GM23338 (cell line): Measurements from ENCODE around the gene HELB. TPM values are rescaled to one million over a fixed set of nuclear protein-coding genes. Genes with fewer than 3 reads are reported as not detected.

Experiments used
- ATAC-seq: fragments of 200-7000 bp; cut with Tn5 transposase; 3 replicates; pipeline ENCODE4 v1.9.1; 2020
- DNase-seq: peaks from one replicate; pipeline ENCODE4 v3.0.0-alpha.2; 2015; ENCODE audit warnings: low spot score
- H2AFZ ChIP-seq: fragments of 200-600 bp; sonication (generic); 2 replicates; pipeline ENCODE4 v1.8.0; 2016; ENCODE audit warnings: antibody characterized with exemption, mild to moderate bottlenecking, moderate library complexity
- H3F3A ChIP-seq: fragments of 200-600 bp; sonication (generic); replicated peaks from 2 replicates; pipeline ENCODE4 v1.8.0; 2017; ENCODE audit warnings: antibody characterized with exemption, mixed run types, low read depth
- H3K27ac ChIP-seq: fragments of 200-600 bp; sonication (generic); 2 replicates; pipeline ENCODE4 v1.6.1; 2016; ENCODE audit warnings: low read depth
- H3K27me3 ChIP-seq: fragments of 200-600 bp; sonication (generic); 2 replicates; pipeline ENCODE4 v1.8.0; 2016; ENCODE audit warnings: mild to moderate bottlenecking, mixed run types, moderate library complexity; ENCODE audit not compliant: insufficient read depth
- H3K36me3 ChIP-seq: fragments of 200-600 bp; sonication (generic); 2 replicates; pipeline ENCODE4 v1.8.0; 2016; ENCODE audit warnings: mild to moderate bottlenecking; ENCODE audit not compliant: insufficient read depth
- H3K4me1 ChIP-seq: fragments of 200-600 bp; sonication (generic); 2 replicates; pipeline ENCODE4 v1.8.0; 2016; ENCODE audit warnings: mild to moderate bottlenecking, moderate library complexity; ENCODE audit not compliant: insufficient read depth
- H3K4me2 ChIP-seq: fragments of 200-600 bp; sonication (generic); 2 replicates; pipeline ENCODE4 v1.7.1; 2017; ENCODE audit warnings: mixed run types
- H3K4me3 ChIP-seq: fragments of 200-600 bp; sonication (generic); 2 replicates; pipeline ENCODE4 v1.6.1; 2016; ENCODE audit warnings: mixed run types
- H3K79me2 ChIP-seq: fragments of 200-600 bp; sonication (generic); replicated peaks from 2 replicates; pipeline ENCODE4 v1.8.0; 2017; ENCODE audit warnings: mild to moderate bottlenecking; ENCODE audit not compliant: insufficient read depth
- H3K9me2 ChIP-seq: fragments of 200-600 bp; sonication (generic); 2 replicates; pipeline ENCODE4 v1.8.0; 2017; ENCODE audit not compliant: insufficient read depth
- H4K20me1 ChIP-seq: fragments of 200-600 bp; sonication (generic); replicated peaks from 2 replicates; pipeline ENCODE4 v1.8.0; 2017; ENCODE audit warnings: mild to moderate bottlenecking; ENCODE audit not compliant: insufficient read depth
- H3K27ac Mint-ChIP-seq: 2 replicates; pipeline ENCODE4 v1.8.0; 2020; ENCODE audit warnings: inconsistent platforms, mild to moderate bottlenecking, moderate library complexity, mixed read lengths
- H3K27me3 Mint-ChIP-seq: 3 replicates; pipeline ENCODE4 v1.8.0; 2022; ENCODE audit warnings: low read depth, mild to moderate bottlenecking, moderate library complexity, mixed read lengths, inconsistent platforms; ENCODE audit not compliant: insufficient read depth, poor library complexity
- H3K36me3 Mint-ChIP-seq: 3 replicates; pipeline ENCODE4 v1.8.0; 2021; ENCODE audit warnings: low read depth, mild to moderate bottlenecking, inconsistent platforms, moderate library complexity, mixed read lengths
- H3K4me1 Mint-ChIP-seq: 3 replicates; pipeline ENCODE4 v1.8.0; 2020; ENCODE audit warnings: mild to moderate bottlenecking, inconsistent platforms, mixed read lengths
- H3K4me3 Mint-ChIP-seq: 3 replicates; pipeline ENCODE4 v1.8.0; 2021; ENCODE audit warnings: moderate library complexity, mild to moderate bottlenecking, inconsistent platforms, mixed read lengths
- H3K9me3 Mint-ChIP-seq: 3 replicates; pipeline ENCODE4 v1.8.0; 2020; ENCODE audit warnings: moderate library complexity, mild to moderate bottlenecking, inconsistent platforms, mixed read lengths
- CREB1 ChIP-seq: fragments of 250-450 bp; sonication (Bioruptor Pico); IDR thresholded peaks from 2 replicates; pipeline ENCODE4 v1.5.0; 2020; ENCODE audit warnings: low read depth, mild to moderate bottlenecking, moderate library complexity
- CTCF ChIP-seq, 2 experiments: fragments of 200-600 bp in 1 of 2; sonication (generic) in 1 of 2; conservative IDR thresholded peaks; 2 replicates each; pipeline versions ENCODE4 v1.5.1 to v1.6.1; 2016 to 2017; ENCODE audit warnings: antibody characterized with exemption in 2 of 2, low read depth in 2 of 2, mild to moderate bottlenecking in 2 of 2, moderate library complexity in 1 of 2
- JUNB ChIP-seq: IDR thresholded peaks from one replicate; pipeline ENCODE4 v1.6.1; 2016; ENCODE audit warnings: antibody characterized with exemption; ENCODE audit not compliant: unreplicated experiment
- NANOG ChIP-seq: IDR thresholded peaks from 2 replicates; pipeline ENCODE4 v1.6.1; 2016; ENCODE audit warnings: antibody characterized with exemption, borderline replicate concordance
- REST ChIP-seq: IDR thresholded peaks from one replicate; pipeline ENCODE4 v1.6.1; 2018; ENCODE audit warnings: antibody characterized with exemption; ENCODE audit not compliant: unreplicated experiment
- ZNF331 ChIP-seq: fragments of 250-450 bp; sonication (Bioruptor Pico); IDR thresholded peaks from 2 replicates; pipeline ENCODE4 v1.5.0; 2020; ENCODE audit warnings: low read depth, mild to moderate bottlenecking, moderate library complexity
- ZNF462 ChIP-seq: fragments of 250-450 bp; sonication (Bioruptor Pico); IDR thresholded peaks from 2 replicates; pipeline ENCODE4 v1.5.0; 2020; ENCODE audit warnings: mild to moderate bottlenecking, moderate library complexity
- polyA plus RNA-seq: library from polyadenylated mRNA; unstranded; fragments of >200 nt; fragmentation: Nextera tagmentation; extraction: Ambion mirVana; gene quantifications from 2 replicates; pipeline ENCODE4 v1.2.1, GENCODE V29; 2016
- total RNA-seq: library from RNA; depleted of rRNA; stranded (reverse); fragments of >200 nt; shearing (Covaris generic); gene quantifications from 2 replicates; pipeline ENCODE4 v1.2.3, GENCODE V29; 2014

The HELB gene
- total and polyA plus RNA-seq, 2 experiments from 2014 or later = 3.1 to 18.2 TPM

- no peaks in the 10 kb centered on the region for H3K27me3 ChIP-seq
- no peak for TF ChIP-seq ZNF331 (CRISPR knock-in tag)
- TF ChIP-seq REST = no peak
- no peak for TF ChIP-seq ZNF462 (CRISPR knock-in tag)
- no peak for TF ChIP-seq CREB1
- no peak for TF ChIP-seq NANOG
- TF ChIP-seq CTCF (conservative IDR thresholded peaks at IDR 0.05; ENCODE audit: low read depth in 2 of 2) = no peak
- no peak for TF ChIP-seq JUNB
- H3K79me2 ChIP-seq = no peaks in the 10 kb centered on the region
- H4K20me1 ChIP-seq = no peaks in the 10 kb centered on the region
- Mint-ChIP-seq H3K4me1 (no peaks in the 10 kb centered on the region; the same call in 2 of the 3 replicates), H3K27me3 (peaks cover 2% of the 10 kb centered on the region), H3K4me3 (no peak overlapping the region), H3K27ac (no peak overlapping the region), H3K36me3 (no peaks in the 10 kb centered on the region), H3K9me3 (peaks cover 9% of the 10 kb centered on the region)
- H3K4me1 ChIP-seq = no peaks in the 10 kb centered on the region
- ATAC-seq (no peak), DNase-seq (no peak)
- H3K36me3 ChIP-seq = 0 out of 2 replicates have a peak, but pooled peaks cover 7% of the 10 kb centered on the region
- H3K4me3 ChIP-seq = no peak overlapping the region
- no peaks in the 10 kb centered on the region for H3F3A ChIP-seq
- no peak overlapping the region for H2AFZ ChIP-seq
- no peak overlapping the region for H3K27ac ChIP-seq
- peaks cover 8% of the 10 kb centered on the region for H3K9me2 ChIP-seq
- no peak overlapping the region for H3K4me2 ChIP-seq
Observed at GRCh38 chr12:66282244-66282643, 20.0 kb upstream of the HELB start.
